Left lung (tissue), 10 donors: ENCODE measurements around the gene TWNK. TPM values are rescaled to one million over a fixed set of nuclear protein-coding genes. Genes with fewer than 3 reads are reported as not detected.
A peak's percentile ranks its signal among the peaks of the same experiment; 100 is the strongest.

ENCODE experiments used
- ATAC-seq: fragments of 200-7000 bp; cut with Tn5 transposase; one replicate; pipeline ENCODE4 v1.9.1; 2020; ENCODE audit warnings: moderate library complexity
- DNase-seq, 4 donors: peaks; one replicate each; pipeline ENCODE4 v3.0.0-alpha.2; 2013 to 2020
- H3K27ac ChIP-seq, 2 donors: fragments of 200-600 bp; sonication (generic) in 1 of 2; one replicate each; pipeline versions ENCODE4 v1.5.0 to v1.8.0; 2020 to 2021
- H3K27me3 ChIP-seq, 2 donors: fragments of 200-600 bp; sonication (generic) in 1 of 2; one replicate each; pipeline versions ENCODE4 v1.5.0 to v1.8.0; 2020 to 2021
- H3K36me3 ChIP-seq, 2 donors: fragments of 200-600 bp; sonication (generic) in 1 of 2; one replicate each; pipeline versions ENCODE4 v1.5.0 to v1.8.0; 2020 to 2021
- H3K4me1 ChIP-seq, 2 donors: fragments of 200-600 bp; one replicate each; pipeline ENCODE4 v1.8.0; 2021
- H3K4me3 ChIP-seq, 2 donors: fragments of 200-600 bp; sonication (generic) in 1 of 2; one replicate each; pipeline versions ENCODE4 v1.5.0 to v1.8.0; 2020 to 2021; ENCODE audit warnings: mild to moderate bottlenecking in 1 of 2
- H3K9me3 ChIP-seq, 2 donors: fragments of 200-600 bp; sonication (generic) in 1 of 2; one replicate each; pipeline versions ENCODE4 v1.5.0 to v1.8.0; 2020 to 2021
- CTCF ChIP-seq, 2 donors: fragments of 200-600 bp; sonication (generic) in 1 of 2; IDR thresholded peaks; one replicate each; pipeline versions ENCODE4 v1.5.0 to v1.8.0; 2021; ENCODE audit warnings: antibody characterized with exemption in 2 of 2
- intact Hi-C, 2 donors: fragments of 100-400 bp; cut with DNase I; formaldehyde crosslinking; loops; one replicate each; pipeline versions ENCODE4 v1.11.2 to v1.14.2; 2022
- polyA plus RNA-seq, 6 donors: library from polyadenylated mRNA; unstranded; fragments of 120-200 nt; gene quantifications; one replicate each; pipeline ENCODE4 v1.2.1, GENCODE V29; 2013; ENCODE audit not compliant: insufficient read length in 6 of 6
- total RNA-seq, 2 donors: library from RNA; stranded (reverse); fragmentation: NEBNext Ultra II Directional; extraction: Animal tissue kit (Norgen Biotek cat#: 25700); gene quantifications; one replicate each; pipeline ENCODE4 v1.2.1, GENCODE V29; 2021
- donor health status: DM: no; HTN: yes; CAD: no.
- donor health status: DM: no; HTN: no; CAD: no.

The TWNK gene
- total and polyA plus RNA-seq, 8 donors: 3.4 to 12.5 (median 10.3) TPM

GRCh38 chr10:101007915-101008822 is 20.8 kb downstream of the TWNK start:
- peaks cover 3 to 43% of the 10 kb centered on the region in 2 donors for H3K36me3 ChIP-seq
- intact Hi-C loops: no loop called here
- no peak overlapping the region for H3K27ac ChIP-seq
- ATAC-seq (no peak), DNase-seq (no peak)
- H3K4me1 ChIP-seq: peaks cover 3 to 21% of the 10 kb centered on the region in 2 donors
- no peak overlapping the region for H3K4me3 ChIP-seq
- no peaks in the 10 kb centered on the region for H3K9me3 ChIP-seq
- no peak for TF ChIP-seq CTCF (IDR thresholded peaks at IDR 0.05)
- no peaks in the 10 kb centered on the region for H3K27me3 ChIP-seq

GRCh38 chr10:101008823-101009423 is 21.6 kb downstream of the TWNK start:
- H3K27ac ChIP-seq: no peak overlapping the region

GRCh38 chr10:101010329-101010728 is 23.0 kb downstream of the TWNK start:
- TF ChIP-seq CTCF (IDR thresholded peaks at IDR 0.05): no peak
- intact Hi-C loops: no loop called here
- H3K27ac ChIP-seq: no peak overlapping the region
- no peak overlapping the region for H3K4me3 ChIP-seq
- no peaks in the 10 kb centered on the region for H3K9me3 ChIP-seq
- no peak for ATAC-seq
- H3K4me1 ChIP-seq: peaks cover 4 to 34% of the 10 kb centered on the region in 2 donors
- no peaks in the 10 kb centered on the region for H3K27me3 ChIP-seq
- DNase-seq: no peak
- H3K36me3 ChIP-seq: peaks cover under 1 to 22% of the 10 kb centered on the region in 2 donors

More at GRCh38 chr10:101008823-101009423, 21.6 kb downstream of the TWNK start:
- Histone ChIP-seq H3K27me3 (no peaks in the 10 kb centered on the region), H3K4me1 (peaks cover 4 to 28% of the 10 kb centered on the region in 2 donors), H3K9me3 (no peaks in the 10 kb centered on the region), H3K36me3 (peaks cover 3 to 36% of the 10 kb centered on the region in 2 donors), H3K4me3 (no peak overlapping the region)
- DNase-seq (no peak), ATAC-seq (no peak)
- no peak for TF ChIP-seq CTCF (IDR thresholded peaks at IDR 0.05)
- intact Hi-C loops: no loop called here

- DNase-seq: no peak
- H3K4me3 ChIP-seq: no peak overlapping the region
- intact Hi-C loops: no loop called here
- no peaks in the 10 kb centered on the region for H3K9me3 ChIP-seq
- H3K4me1 ChIP-seq: peaks cover 4 to 34% of the 10 kb centered on the region in 2 donors
- peaks cover 0 to 8% of the 10 kb centered on the region in 2 donors for H3K27me3 ChIP-seq
- TF ChIP-seq CTCF (IDR thresholded peaks at IDR 0.05): no peak
- H3K36me3 ChIP-seq: peaks cover 0 to 7% of the 10 kb centered on the region in 2 donors
- peak overlapping the region; percentile 26 to 62 for H3K27ac ChIP-seq
- no peak for ATAC-seq
Observed at GRCh38 chr10:101011517-101012423, 24.4 kb downstream of the TWNK start.
